IMR-90 (cell line): Measurements from ENCODE around the gene FUT8.

Experiments
- BHLHE40 ChIP-seq: fragments of 150-350 bp; IDR thresholded peaks from 2 replicates; pipeline ENCODE4 v1.6.1; 2016; ENCODE audit warnings: mild to moderate bottlenecking, low read depth, low read length
- CEBPB ChIP-seq: IDR thresholded peaks from 2 replicates; pipeline ENCODE4 v1.6.1; 2012; ENCODE audit warnings: low read depth, low read length, improper control_type of control experiment
- CTCF ChIP-seq: conservative IDR thresholded peaks from 2 replicates; pipeline ENCODE4 v1.5.1; 2012; ENCODE audit warnings: mild to moderate bottlenecking, low read depth, low read length, improper control_type of control experiment
- ELK1 ChIP-seq: fragments of 150-350 bp; IDR thresholded peaks from 2 replicates; pipeline ENCODE4 v1.6.1; 2016; ENCODE audit warnings: low read depth, mild to moderate bottlenecking, low read length, moderate library complexity, borderline replicate concordance
- MAFK ChIP-seq: IDR thresholded peaks from 2 replicates; pipeline ENCODE4 v1.6.1; 2012; ENCODE audit warnings: low read depth, low read length, improper control_type of control experiment
- MAZ ChIP-seq: IDR thresholded peaks from 2 replicates; pipeline ENCODE4 v1.6.1; 2012; ENCODE audit warnings: low read depth, mild to moderate bottlenecking, low read length, improper control_type of control experiment, moderate library complexity, borderline replicate concordance
- MXI1 ChIP-seq: IDR thresholded peaks from 2 replicates; pipeline ENCODE4 v1.6.1; 2012; ENCODE audit warnings: low read depth, mild to moderate bottlenecking, low read length, moderate library complexity, borderline replicate concordance
- NFE2L2 ChIP-seq: fragments of 150-350 bp; IDR thresholded peaks from 2 replicates; pipeline ENCODE4 v1.6.1; 2016; ENCODE audit warnings: low read depth, mild to moderate bottlenecking, low read length
- POLR2A ChIP-seq: IDR thresholded peaks from 2 replicates; pipeline ENCODE4 v1.6.1; 2012; ENCODE audit warnings: mild to moderate bottlenecking, low read depth, low read length
- RAD21 ChIP-seq: IDR thresholded peaks from 2 replicates; pipeline ENCODE4 v1.6.1; 2012; ENCODE audit warnings: low read length, improper control_type of control experiment
- RFX5 ChIP-seq: IDR thresholded peaks from 2 replicates; pipeline ENCODE4 v1.8.0; 2012; ENCODE audit warnings: low read depth, mild to moderate bottlenecking, low read length, moderate library complexity
- USF2 ChIP-seq: fragments of 150-350 bp; IDR thresholded peaks from 2 replicates; pipeline ENCODE4 v1.6.1; 2017; ENCODE audit warnings: mild to moderate bottlenecking, antibody characterized with exemption, low read length, low read depth

- TF ChIP-seq CTCF (no peak), USF2 (no peak), MXI1 (no peak), BHLHE40 (no peak), CEBPB (no peak), RAD21 (no peak), MAZ (no peak), POLR2A (no peak), MAFK (no peak), ELK1 (no peak), RFX5 (no peak), NFE2L2 (no peak)
These were observed 368.0 kb downstream of the FUT8 start for GRCh38 chr14:65780566-65780965.
